Astrocyte of the cerebellum (primary cell): ENCODE measurements around the gene LPCAT1.

ENCODE experiments used
- DNase-seq: peaks from one replicate; pipeline ENCODE4 v3.0.0-alpha.2; 2011; ENCODE audit warnings: low read depth
- H3K4me3 ChIP-seq: 2 replicates; pipeline ENCODE4 v1.5.1; 2011; ENCODE audit warnings: mild to moderate bottlenecking, low read depth, low read length, moderate library complexity
- in situ Hi-C: cut with HindIII; loops from 2 replicates; pipeline ENCODE4 v1.10.0; 2017; ENCODE audit warnings: low sequenced_read_pairs
- TF ChIP-seq, protein P1 (sequence below): IDR thresholded peaks from 2 replicates; pipeline ENCODE4 v1.5.1; 2012; ENCODE audit warnings: low read length, low read depth, moderate library complexity, mild to moderate bottlenecking; ENCODE audit errors: missing control alignments

The LPCAT1 gene

DNA sequence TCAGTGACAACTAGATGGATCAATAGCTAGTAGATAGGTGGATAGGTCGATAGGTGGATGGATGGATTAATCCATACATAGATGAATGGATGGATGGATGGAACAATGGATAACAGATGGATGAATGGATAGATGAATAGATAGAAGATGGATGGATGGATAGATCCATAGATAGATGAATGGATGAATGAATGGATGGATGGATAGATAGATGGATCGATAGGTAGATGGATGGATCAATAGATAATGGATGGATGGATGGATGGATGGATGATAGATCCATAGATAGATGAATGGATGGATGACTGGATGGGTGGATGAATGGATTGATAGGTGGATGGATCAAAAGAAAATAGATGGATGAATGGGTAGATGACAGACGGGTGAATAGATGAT, 83.7 kb downstream of the LPCAT1 start:
- in situ Hi-C loops = no loop called here
- TF ChIP-seq, protein P1, sequence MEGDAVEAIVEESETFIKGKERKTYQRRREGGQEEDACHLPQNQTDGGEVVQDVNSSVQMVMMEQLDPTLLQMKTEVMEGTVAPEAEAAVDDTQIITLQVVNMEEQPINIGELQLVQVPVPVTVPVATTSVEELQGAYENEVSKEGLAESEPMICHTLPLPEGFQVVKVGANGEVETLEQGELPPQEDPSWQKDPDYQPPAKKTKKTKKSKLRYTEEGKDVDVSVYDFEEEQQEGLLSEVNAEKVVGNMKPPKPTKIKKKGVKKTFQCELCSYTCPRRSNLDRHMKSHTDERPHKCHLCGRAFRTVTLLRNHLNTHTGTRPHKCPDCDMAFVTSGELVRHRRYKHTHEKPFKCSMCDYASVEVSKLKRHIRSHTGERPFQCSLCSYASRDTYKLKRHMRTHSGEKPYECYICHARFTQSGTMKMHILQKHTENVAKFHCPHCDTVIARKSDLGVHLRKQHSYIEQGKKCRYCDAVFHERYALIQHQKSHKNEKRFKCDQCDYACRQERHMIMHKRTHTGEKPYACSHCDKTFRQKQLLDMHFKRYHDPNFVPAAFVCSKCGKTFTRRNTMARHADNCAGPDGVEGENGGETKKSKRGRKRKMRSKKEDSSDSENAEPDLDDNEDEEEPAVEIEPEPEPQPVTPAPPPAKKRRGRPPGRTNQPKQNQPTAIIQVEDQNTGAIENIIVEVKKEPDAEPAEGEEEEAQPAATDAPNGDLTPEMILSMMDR = no peak
- no peak for DNase-seq
- H3K4me3 ChIP-seq = no peak overlapping the region

DNA sequence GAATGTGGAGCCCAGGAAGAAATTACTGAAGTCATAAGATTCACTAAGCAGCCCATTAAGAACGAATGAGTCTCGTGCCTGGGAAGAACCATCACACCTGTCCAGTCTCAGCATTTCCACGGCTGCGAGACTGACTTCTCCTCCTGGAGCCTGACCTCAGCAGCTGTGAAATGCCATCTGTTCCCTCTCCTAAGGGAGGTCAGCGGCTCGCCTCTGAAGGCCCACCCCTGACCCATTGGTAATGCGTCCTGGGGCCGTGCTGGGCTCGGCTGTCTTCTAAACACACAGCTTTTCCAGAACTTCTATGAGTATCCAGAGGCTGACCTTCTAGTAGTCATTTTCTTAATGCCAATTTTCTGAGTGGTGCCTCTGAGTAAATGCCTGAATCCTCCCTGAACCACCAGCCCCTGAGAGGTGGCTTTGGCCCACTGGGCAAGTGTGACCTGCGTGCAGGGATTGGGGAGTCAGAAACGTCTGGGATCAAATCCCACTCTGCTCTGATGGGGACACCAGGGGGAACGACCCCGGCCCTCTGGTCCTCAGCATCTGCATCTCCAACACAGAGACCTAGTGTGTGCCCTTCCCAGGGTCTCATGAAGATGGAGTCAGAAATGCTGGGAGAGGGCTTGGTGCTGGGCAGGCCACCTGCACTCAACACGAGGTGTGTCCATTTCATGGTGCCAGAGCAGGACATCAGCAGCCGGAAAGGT, 84.2 kb downstream of the LPCAT1 start:
- DNase-seq = no peak
- in situ Hi-C loops = no loop called here
- H3K4me3 ChIP-seq = no peak overlapping the region
- TF ChIP-seq, protein P1 = no peak

DNA sequence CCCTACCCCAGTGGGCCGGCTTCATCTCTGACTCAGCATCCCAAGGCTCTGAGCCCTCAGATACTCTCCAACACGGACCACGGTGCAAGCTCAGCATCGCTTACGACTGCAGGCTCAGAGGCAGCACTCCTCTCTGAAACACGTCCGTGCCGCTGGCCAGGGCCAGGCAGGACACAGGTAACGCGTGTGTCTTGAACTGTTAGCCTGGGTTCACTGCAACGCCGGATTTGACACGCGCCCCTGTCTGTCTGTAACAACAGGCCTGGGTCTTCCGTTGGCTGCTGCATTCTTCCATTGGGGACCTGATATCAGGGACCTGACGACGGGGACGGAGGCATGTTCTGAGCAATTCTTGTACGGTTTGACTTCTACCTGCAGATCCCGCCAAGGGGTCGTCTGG, 84.9 kb downstream of the LPCAT1 start:
- TF ChIP-seq, protein P1 = no peak

DNA sequence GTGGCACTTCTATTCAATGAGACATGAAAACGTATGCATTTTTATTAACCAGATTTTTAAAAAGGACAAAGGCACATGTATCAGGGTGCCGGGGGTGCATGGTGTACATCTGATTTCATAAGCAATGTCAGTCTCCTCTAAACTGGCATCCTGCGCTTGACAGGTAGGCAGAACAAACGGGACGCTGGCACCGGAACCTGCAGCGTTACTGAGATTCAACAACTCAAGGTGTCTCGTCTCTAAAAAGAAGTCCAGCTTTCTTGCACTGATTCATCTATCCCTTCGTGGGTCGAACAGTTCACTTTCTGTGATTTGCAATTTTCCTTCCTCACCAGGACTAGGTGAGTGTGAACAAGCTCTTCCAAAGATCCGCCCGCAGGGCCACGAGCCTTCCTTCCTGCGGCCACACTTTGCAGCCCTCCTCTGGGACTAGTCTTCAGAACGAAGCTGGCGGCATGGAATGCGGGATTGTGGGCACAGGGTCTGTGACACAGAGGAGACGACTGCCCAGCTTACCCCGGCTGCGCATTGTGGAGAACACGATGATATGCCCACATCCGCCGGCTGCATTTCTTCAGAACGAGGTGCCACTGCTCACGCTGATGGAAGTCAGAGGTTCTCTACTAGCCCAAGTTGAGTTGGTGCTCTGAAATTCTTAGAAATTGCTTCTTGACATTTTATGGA, 85.7 kb downstream of the LPCAT1 start:
- DNase-seq = no peak
- TF ChIP-seq, protein P1 = no peak
- in situ Hi-C loops = no loop called here
- no peak overlapping the region for H3K4me3 ChIP-seq

More for the DNA sequence above, 84.9 kb downstream of the LPCAT1 start:
- H3K4me3 ChIP-seq = no peak overlapping the region
- in situ Hi-C loops = no loop called here
- no peak for DNase-seq

DNA sequence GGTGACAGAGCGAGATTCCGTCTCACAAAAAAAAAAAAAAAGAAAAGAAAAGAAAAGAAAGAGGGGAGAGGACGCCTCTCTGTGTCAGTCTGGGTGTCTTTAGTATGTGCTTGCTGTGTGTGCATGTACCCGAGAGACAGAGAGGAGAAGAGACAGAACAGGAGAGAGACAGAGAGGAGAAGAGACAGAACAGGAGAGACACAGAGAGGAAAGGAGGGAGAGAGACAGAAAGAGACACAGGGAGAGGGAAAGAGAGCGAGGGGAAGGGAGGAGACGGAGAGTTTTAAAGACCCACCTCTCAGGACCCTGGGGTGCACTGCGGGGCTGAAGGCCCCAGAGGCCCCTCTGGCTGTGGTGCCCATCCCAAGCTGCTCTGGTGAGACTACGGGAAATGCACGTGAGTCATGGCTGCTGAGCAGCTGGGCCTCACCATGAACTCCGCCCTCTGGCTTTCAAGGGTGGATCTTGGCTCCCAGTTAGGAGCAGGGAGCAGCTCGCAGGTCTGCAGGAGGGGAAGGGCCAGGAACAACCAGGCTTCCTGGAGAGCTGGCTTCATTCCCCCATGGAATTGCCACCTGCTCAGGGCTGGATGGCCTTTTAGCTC, 86.4 kb downstream of the LPCAT1 start:
- TF ChIP-seq, protein P1 = no peak
- no peak overlapping the region for H3K4me3 ChIP-seq
- DNase-seq = no peak
- in situ Hi-C loops = no loop called here

DNA sequence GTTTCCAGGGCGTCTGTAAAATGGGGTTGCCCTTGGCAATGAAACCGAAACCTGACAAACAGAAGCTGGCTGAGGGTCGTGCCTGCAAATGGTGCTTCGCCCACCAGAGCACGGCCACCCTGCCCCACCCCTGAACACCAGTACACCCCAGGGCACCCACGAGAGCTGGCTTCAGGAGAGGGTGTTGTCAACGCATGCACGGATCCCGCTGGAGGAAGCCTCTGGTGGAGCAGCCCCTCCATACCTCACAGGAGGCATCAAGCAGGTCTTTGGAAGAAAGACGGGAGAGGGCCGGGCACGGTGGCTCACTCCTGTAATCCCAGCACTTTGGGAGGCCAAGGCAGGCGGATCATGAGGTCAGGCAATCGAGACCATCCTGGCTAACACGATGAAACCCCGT, 87.1 kb downstream of the LPCAT1 start:
- TF ChIP-seq, protein P1 = no peak
- no peak overlapping the region for H3K4me3 ChIP-seq
- in situ Hi-C loops = no loop called here
- no peak for DNase-seq
